Measurements from ENCODE around the gene LAMB3. TPM values are rescaled to one million over a fixed set of nuclear protein-coding genes. Genes with fewer than 3 reads are reported as not detected.
A peak's percentile ranks its signal among the peaks of the same experiment; 100 is the strongest.

Gene LAMB3
- total RNA-seq, 2 experiments from 2014 or later: 0.88 to 0.89 TPM

DNA sequence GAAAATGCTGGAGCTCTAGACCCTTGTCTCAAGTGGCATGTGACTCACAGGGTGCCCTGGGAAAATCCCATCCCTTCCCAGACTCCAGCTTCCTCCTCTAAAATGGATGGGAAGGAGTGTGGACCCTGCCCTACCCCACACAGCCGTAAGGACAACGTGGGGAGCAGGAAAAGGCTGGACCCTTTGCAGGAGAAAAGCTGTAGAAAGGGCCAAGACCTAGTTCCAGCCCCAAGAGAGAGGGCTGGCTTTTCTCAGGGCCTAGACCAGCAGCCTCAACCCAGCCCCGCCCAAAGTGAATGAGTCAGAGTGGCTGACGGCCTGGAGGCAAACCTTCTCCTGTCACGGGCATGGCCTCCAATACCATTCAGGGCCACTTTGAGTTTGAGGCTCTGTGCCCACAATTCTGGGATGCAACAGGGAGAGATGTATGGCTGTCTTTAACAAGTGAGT lies 1.1 kb downstream of the LAMB3 start:
- DNase-seq: peak; percentile 53
- H3K27me3 Mint-ChIP-seq: no peaks in the 10 kb centered on the region
- H3K4me3 Mint-ChIP-seq: no peak overlapping the region
- no peak overlapping the region for H3K27ac Mint-ChIP-seq
- H3K36me3 Mint-ChIP-seq: no peaks in the 10 kb centered on the region
- no peaks in the 10 kb centered on the region for H3K9me3 Mint-ChIP-seq
- H3K4me1 Mint-ChIP-seq: peaks cover 30% of the 10 kb centered on the region

DNA sequence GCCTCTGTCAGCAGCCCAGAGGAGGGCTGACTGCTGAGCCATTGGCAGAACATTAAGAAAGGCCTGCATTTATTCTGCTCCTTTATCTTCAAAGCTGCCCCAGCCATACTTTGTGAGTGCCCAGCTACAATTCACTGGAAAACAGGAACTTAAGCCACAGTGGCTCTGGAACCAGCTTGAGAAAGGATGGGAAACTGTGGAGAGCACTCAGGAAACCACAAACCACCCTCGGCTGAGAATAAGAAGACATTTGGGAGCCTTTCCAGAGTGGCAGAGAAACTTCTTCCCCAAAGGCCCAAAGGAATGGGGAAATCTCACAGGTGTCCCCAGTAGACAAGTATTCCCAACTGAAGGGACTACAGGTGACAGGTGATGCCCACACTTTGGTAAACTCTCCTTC lies 1.8 kb downstream of the LAMB3 start:
- H3K36me3 Mint-ChIP-seq: no peaks in the 10 kb centered on the region
- peaks cover 30% of the 10 kb centered on the region for H3K4me1 Mint-ChIP-seq
- H3K9me3 Mint-ChIP-seq: no peaks in the 10 kb centered on the region
- H3K4me3 Mint-ChIP-seq: no peak overlapping the region
- H3K27me3 Mint-ChIP-seq: no peaks in the 10 kb centered on the region
- H3K27ac Mint-ChIP-seq: no peak overlapping the region
- no peak for DNase-seq

DNA sequence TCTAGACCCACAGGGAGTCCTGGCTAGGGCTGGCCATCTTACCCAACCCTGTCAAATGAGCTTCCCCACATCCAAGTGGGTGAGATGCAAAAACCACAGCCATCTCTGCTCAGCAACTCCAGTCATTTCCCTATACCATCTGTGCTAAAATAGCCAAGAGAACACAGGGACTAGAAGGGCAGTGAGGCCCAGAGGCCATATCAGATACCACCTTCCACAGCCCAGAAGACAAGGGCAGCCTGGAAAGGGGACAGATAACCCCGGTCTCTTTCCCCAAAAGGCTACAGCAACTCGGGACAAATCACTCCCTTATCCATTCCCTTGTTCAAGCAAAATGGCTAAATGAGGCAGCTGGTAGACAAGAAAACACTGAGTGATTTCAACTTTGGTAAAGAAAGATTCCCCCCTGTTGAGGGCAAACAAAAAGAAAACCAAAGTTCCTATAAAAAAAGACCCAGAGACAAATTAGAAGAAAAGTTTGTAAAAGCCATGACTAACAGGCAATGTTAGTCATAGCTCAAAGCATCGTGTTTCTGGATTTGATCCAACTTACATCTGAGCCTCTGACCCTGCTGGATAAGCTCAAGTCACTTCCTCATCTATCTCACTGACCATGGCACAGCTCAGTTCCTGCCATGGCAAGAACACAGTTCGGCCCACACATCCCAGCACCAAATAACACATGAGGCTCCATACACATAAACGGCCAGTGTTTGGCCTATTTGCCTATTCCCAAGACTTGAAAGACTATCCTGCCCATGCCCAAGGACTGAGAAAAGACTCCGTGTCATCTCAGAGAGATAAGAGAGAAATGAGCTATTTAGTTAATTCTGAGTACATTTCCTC lies 3.1 kb downstream of the LAMB3 start:
- Mint-ChIP-seq H3K36me3 (no peaks in the 10 kb centered on the region), H3K27ac (no peak overlapping the region), H3K9me3 (no peaks in the 10 kb centered on the region), H3K4me3 (no peak overlapping the region), H3K4me1 (peaks cover 30% of the 10 kb centered on the region), H3K27me3 (no peaks in the 10 kb centered on the region)
- no peak for DNase-seq

DNA sequence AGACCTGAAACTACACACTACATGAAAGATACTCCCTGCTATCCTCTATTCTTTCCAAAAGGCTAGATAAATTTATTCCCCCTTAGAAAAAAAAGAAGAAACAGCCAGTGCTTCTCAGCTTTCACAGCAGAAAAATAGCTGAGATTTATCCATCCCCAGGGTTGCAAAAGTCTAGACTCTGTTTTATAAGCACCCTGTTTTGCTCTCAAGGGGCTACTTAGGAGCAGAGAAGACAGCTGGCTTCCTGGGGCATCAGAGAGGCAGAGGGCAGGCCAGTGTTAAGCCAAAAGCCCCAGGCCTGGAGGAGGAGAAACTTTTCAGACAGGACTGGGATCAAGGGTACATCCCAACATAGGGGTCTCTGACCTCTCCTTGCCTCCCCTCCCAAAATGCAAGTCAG lies 3.9 kb downstream of the LAMB3 start:
- H3K36me3 Mint-ChIP-seq: no peaks in the 10 kb centered on the region
- no peak for DNase-seq
- no peak overlapping the region for H3K4me3 Mint-ChIP-seq
- H3K9me3 Mint-ChIP-seq: no peaks in the 10 kb centered on the region
- no peaks in the 10 kb centered on the region for H3K27me3 Mint-ChIP-seq
- H3K27ac Mint-ChIP-seq: no peak overlapping the region
- peaks cover 26% of the 10 kb centered on the region for H3K4me1 Mint-ChIP-seq

GRCh38 chr1:209647156-209647555 lies 5.1 kb downstream of the LAMB3 start:
- Mint-ChIP-seq H3K4me1 (peaks cover 16% of the 10 kb centered on the region), H3K9me3 (no peaks in the 10 kb centered on the region), H3K27me3 (no peaks in the 10 kb centered on the region)

GRCh38 chr1:209646558-209646957 lies 5.7 kb downstream of the LAMB3 start:
- Mint-ChIP-seq H3K9me3 (no peaks in the 10 kb centered on the region), H3K36me3 (no peaks in the 10 kb centered on the region), H3K27me3 (no peaks in the 10 kb centered on the region), H3K4me1 (peaks cover 14% of the 10 kb centered on the region), H3K27ac (no peak overlapping the region), H3K4me3 (no peak overlapping the region)
- no peak for DNase-seq

More at GRCh38 chr1:209647156-209647555, 5.1 kb downstream of the LAMB3 start:
- no peak overlapping the region for H3K27ac Mint-ChIP-seq
- no peak for DNase-seq
- no peaks in the 10 kb centered on the region for H3K36me3 Mint-ChIP-seq
- H3K4me3 Mint-ChIP-seq: no peak overlapping the region

GRCh38 chr1:209645574-209646452 lies 6.4 kb downstream of the LAMB3 start:
- H3K4me1 Mint-ChIP-seq: peaks cover 10% of the 10 kb centered on the region
- H3K27ac Mint-ChIP-seq: no peak overlapping the region
- no peak overlapping the region for H3K4me3 Mint-ChIP-seq
- no peaks in the 10 kb centered on the region for H3K27me3 Mint-ChIP-seq
- no peaks in the 10 kb centered on the region for H3K9me3 Mint-ChIP-seq
- no peaks in the 10 kb centered on the region for H3K36me3 Mint-ChIP-seq
- no peak for DNase-seq

DNA sequence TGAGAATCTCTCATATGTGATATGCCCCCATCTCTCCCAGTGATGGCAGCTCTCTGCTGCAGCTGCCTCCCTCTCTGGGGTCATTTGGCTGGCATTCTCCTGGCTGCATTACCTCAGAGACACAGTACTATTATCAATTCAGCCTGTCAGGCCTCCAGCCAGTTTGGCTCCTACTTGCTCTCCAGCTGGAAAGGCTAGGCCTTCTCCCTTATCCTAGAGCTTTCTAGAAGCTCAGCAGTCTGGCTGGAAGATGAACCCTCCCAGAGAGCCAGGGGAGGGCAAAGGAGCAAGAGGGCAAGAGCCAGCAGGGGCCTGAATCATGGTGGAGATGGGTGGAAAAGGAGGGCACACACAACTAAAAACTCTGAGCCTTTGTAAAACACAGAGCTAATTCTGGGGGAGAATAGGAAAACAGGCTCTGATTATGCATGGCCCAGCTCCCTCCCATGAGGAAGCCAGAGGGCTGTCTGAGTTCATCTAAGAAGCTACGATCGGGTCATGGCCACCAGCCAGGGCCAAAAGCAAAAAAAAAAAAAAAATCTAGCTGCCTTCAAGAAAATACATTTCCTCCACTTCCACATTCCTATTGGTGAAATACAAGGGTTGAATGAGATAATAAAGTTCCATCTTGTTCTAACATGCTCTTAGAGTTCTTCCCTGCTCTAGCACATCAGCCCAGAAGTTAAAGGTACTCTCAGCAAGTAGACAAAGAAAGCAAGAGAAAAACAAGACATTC lies 8.8 kb downstream of the LAMB3 start:
- Mint-ChIP-seq H3K9me3 (no peaks in the 10 kb centered on the region), H3K36me3 (no peaks in the 10 kb centered on the region)

GRCh38 chr1:209642816-209643215 lies 9.4 kb downstream of the LAMB3 start:
- Mint-ChIP-seq H3K36me3 (no peaks in the 10 kb centered on the region), H3K4me1 (no peaks in the 10 kb centered on the region), H3K4me3 (no peak overlapping the region), H3K9me3 (no peaks in the 10 kb centered on the region), H3K27me3 (no peaks in the 10 kb centered on the region), H3K27ac (no peak overlapping the region)
- DNase-seq: no peak

More for the DNA sequence above, 8.8 kb downstream of the LAMB3 start:
- Mint-ChIP-seq H3K4me3 (no peak overlapping the region), H3K27me3 (no peaks in the 10 kb centered on the region), H3K4me1 (no peaks in the 10 kb centered on the region), H3K27ac (no peak overlapping the region)
- no peak for DNase-seq

DNA sequence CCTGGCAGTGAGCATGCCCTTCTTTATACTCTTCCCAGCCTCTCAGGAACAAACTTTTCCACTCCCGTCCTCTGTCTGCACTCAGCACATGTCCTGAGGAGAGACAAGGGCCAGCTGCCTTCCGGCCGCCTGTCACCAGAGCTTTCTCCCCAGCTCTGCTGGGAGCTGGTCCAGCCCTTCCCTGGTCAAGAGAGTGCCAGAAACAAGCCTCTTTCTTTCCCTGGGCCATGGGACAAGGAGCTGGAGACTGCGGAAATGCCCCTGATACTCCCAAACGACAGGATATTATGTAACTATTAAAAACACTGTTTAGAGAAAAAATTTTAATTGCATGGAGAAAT lies 10.4 kb downstream of the LAMB3 start:
- no peak overlapping the region for H3K4me3 Mint-ChIP-seq
- no peak overlapping the region for H3K27ac Mint-ChIP-seq
- no peaks in the 10 kb centered on the region for H3K9me3 Mint-ChIP-seq
- no peaks in the 10 kb centered on the region for H3K36me3 Mint-ChIP-seq
- H3K4me1 Mint-ChIP-seq: no peaks in the 10 kb centered on the region
- DNase-seq: no peak
- no peaks in the 10 kb centered on the region for H3K27me3 Mint-ChIP-seq

GRCh38 chr1:209635850-209636249 lies 16.4 kb downstream of the LAMB3 start:
- Mint-ChIP-seq H3K4me1 (no peaks in the 10 kb centered on the region), H3K27ac (no peak overlapping the region), H3K9me3 (no peaks in the 10 kb centered on the region), H3K27me3 (no peaks in the 10 kb centered on the region), H3K4me3 (no peak overlapping the region), H3K36me3 (no peaks in the 10 kb centered on the region)
- DNase-seq: no peak

- Mint-ChIP-seq H3K36me3 (no peaks in the 10 kb centered on the region), H3K27ac (no peak overlapping the region), H3K4me3 (no peak overlapping the region), H3K4me1 (no peaks in the 10 kb centered on the region), H3K9me3 (no peaks in the 10 kb centered on the region), H3K27me3 (no peaks in the 10 kb centered on the region)
- DNase-seq: no peak
Measured at GRCh38 chr1:209634005-209634737, 18.1 kb downstream of the LAMB3 start.

- no peak overlapping the region for H3K4me3 Mint-ChIP-seq
Measured at GRCh38 chr1:209633335-209633997, 18.8 kb downstream of the LAMB3 start.

More at GRCh38 chr1:209633335-209633997, 18.8 kb downstream of the LAMB3 start:
- peaks cover 2% of the 10 kb centered on the region for H3K4me1 Mint-ChIP-seq
- H3K27me3 Mint-ChIP-seq: no peaks in the 10 kb centered on the region
- H3K27ac Mint-ChIP-seq: no peak overlapping the region
- no peaks in the 10 kb centered on the region for H3K9me3 Mint-ChIP-seq
- H3K36me3 Mint-ChIP-seq: no peaks in the 10 kb centered on the region
- no peak for DNase-seq

Data from activated naive CD8-positive, alpha-beta T cell treated with anti-CD3 and anti-CD28 coated beads for 36 hours (primary cell).